Measurements from ENCODE around the gene IGLL1. TPM values are rescaled to one million over a fixed set of nuclear protein-coding genes. Genes with fewer than 3 reads are reported as not detected.
"Not testable (repeated sequence)": the region's sequence is repeated elsewhere in the genome, so short reads cannot be mapped to it uniquely, and the experiment has no call there.

The IGLL1 gene
- total RNA-seq, 1 donor from 2014 or later, result not detected

DNA sequence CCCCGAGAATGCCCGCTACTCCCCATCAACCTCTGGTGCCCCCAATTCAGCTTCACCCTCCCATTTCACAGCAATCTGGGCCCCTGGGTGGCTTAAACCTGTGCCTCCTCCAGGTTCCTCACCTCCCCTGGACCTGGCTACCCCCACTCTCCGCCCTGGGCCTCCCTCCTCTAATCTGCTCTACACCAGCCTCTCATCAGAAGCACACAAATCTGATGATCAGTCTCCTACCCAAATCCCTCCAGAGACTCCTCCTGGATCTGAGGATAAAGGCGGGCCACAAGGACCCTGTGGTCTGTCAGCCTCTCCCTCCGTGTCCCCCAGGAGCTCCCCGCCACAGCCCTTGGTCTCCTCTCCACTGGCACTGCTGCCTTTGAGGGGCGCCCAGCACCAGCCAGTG, 23.2 kb upstream of the IGLL1 start:
- DNase-seq (ENCODE audit: low read depth) (no peak), FAIRE-seq (no peak)
- Mint-ChIP-seq H3K27me3 (ENCODE audit: low read depth, unreplicated experiment) (peaks cover 22% of the 10 kb centered on the region), H3K36me3 (ENCODE audit: low read depth, unreplicated experiment) (no peaks in the 10 kb centered on the region), H3K4me3 (ENCODE audit: unreplicated experiment) (no peak overlapping the region), H3K4me1 (ENCODE audit: low read depth, unreplicated experiment) (peaks cover 6% of the 10 kb centered on the region), H3K9me3 (ENCODE audit: unreplicated experiment) (no peaks in the 10 kb centered on the region), H3K27ac (ENCODE audit: unreplicated experiment) (no peak overlapping the region)
- H3K79me2 ChIP-seq (ENCODE audit: insufficient read depth, low read length), result no peaks in the 10 kb centered on the region
- no peaks in the 10 kb centered on the region for H4K20me1 ChIP-seq (ENCODE audit: insufficient read depth, low read length)
- H3K27ac ChIP-seq (ENCODE audit: low read depth, low read length), result no peak overlapping the region
- H3K36me3 ChIP-seq (ENCODE audit: insufficient read depth, low read length), result no peaks in the 10 kb centered on the region
- H2AFZ ChIP-seq (ENCODE audit: low read depth, low read length), result no peak overlapping the region
- no peak overlapping the region for H3K9ac ChIP-seq (ENCODE audit: low read length)
- no peaks in the 10 kb centered on the region for H3K4me1 ChIP-seq (ENCODE audit: insufficient read depth, low read length)
- H3K4me3 ChIP-seq (ENCODE audit: insufficient read depth, low read depth, low read length), result no peak overlapping the region
- no peaks in the 10 kb centered on the region for H3K27me3 ChIP-seq (ENCODE audit: insufficient read depth, low read length)
- TF ChIP-seq, protein P1, sequence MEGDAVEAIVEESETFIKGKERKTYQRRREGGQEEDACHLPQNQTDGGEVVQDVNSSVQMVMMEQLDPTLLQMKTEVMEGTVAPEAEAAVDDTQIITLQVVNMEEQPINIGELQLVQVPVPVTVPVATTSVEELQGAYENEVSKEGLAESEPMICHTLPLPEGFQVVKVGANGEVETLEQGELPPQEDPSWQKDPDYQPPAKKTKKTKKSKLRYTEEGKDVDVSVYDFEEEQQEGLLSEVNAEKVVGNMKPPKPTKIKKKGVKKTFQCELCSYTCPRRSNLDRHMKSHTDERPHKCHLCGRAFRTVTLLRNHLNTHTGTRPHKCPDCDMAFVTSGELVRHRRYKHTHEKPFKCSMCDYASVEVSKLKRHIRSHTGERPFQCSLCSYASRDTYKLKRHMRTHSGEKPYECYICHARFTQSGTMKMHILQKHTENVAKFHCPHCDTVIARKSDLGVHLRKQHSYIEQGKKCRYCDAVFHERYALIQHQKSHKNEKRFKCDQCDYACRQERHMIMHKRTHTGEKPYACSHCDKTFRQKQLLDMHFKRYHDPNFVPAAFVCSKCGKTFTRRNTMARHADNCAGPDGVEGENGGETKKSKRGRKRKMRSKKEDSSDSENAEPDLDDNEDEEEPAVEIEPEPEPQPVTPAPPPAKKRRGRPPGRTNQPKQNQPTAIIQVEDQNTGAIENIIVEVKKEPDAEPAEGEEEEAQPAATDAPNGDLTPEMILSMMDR (IDR thresholded peaks at IDR 0.05; ENCODE audit: insufficient read depth, low read depth, low read length), result no peak
- no peak for TF ChIP-seq EZH2 (IDR thresholded peaks at IDR 0.05; ENCODE audit: insufficient read depth, low read length)
- no peaks in the 10 kb centered on the region for H3K9me3 ChIP-seq (ENCODE audit: insufficient read depth, low read depth, low read length)
- no peak overlapping the region for H3K4me2 ChIP-seq (ENCODE audit: low read length)

DNA sequence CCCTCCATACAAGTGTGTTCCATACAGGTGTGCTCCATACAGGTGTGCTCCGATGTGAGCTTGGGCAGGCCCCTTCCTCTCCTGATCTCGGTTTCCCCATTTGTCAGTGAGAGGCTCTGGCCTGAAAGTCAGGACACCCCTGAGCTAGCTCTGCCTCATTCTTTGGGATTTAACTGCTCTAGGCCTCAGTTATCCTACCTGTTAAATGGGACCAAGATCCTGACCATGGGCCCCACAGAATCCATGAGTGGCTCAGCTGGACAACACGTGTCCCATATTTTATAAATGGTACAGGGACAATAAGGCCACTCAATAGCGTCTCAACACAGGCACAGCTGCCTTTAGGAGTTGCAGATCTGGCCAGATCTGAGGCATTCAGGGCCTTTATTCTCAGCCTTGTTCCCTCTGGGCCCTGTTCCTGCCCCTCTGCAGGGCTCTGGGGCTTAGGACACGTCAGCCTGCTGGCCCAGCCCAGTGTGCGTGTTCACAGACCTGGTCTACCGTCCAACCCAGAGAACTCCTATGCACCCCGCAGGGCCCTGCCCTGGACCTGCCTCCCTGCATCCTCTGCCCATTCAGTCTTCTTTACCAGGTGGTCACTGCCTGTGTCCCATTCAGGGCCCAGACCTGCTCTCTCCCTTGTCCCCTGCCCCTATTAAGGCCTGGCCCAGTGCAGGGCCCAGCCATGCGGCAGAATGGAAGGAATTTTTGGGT, 18.9 kb upstream of the IGLL1 start:
- TF ChIP-seq, protein P1 (IDR thresholded peaks at IDR 0.05; ENCODE audit: insufficient read depth, low read depth, low read length), result no peak
- no peak for TF ChIP-seq EZH2 (IDR thresholded peaks at IDR 0.05; ENCODE audit: insufficient read depth, low read length)
- no peak overlapping the region for H3K9ac ChIP-seq (ENCODE audit: low read length)
- no peak overlapping the region for H3K4me2 ChIP-seq (ENCODE audit: low read length)
- H3K4me3 Mint-ChIP-seq (ENCODE audit: unreplicated experiment), result no peak overlapping the region
- H3K9me3 ChIP-seq (ENCODE audit: insufficient read depth, low read depth, low read length), result no peaks in the 10 kb centered on the region
- H3K79me2 ChIP-seq (ENCODE audit: insufficient read depth, low read length), result no peaks in the 10 kb centered on the region
- no peaks in the 10 kb centered on the region for H4K20me1 ChIP-seq (ENCODE audit: insufficient read depth, low read length)
- FAIRE-seq, result no peak
- H3K36me3 Mint-ChIP-seq (ENCODE audit: low read depth, unreplicated experiment), result no peaks in the 10 kb centered on the region
- H3K27ac ChIP-seq (ENCODE audit: low read depth, low read length), result no peak overlapping the region
- no peak overlapping the region for H3K4me3 ChIP-seq (ENCODE audit: insufficient read depth, low read depth, low read length)
- DNase-seq (ENCODE audit: low read depth), result no peak
- no peaks in the 10 kb centered on the region for H3K4me1 ChIP-seq (ENCODE audit: insufficient read depth, low read length)
- H3K9me3 Mint-ChIP-seq (ENCODE audit: unreplicated experiment), result no peaks in the 10 kb centered on the region
- no peaks in the 10 kb centered on the region for H3K36me3 ChIP-seq (ENCODE audit: insufficient read depth, low read length)
- H3K27me3 Mint-ChIP-seq (ENCODE audit: low read depth, unreplicated experiment), result peaks cover 24% of the 10 kb centered on the region
- H2AFZ ChIP-seq (ENCODE audit: low read depth, low read length), result no peak overlapping the region
- H3K27me3 ChIP-seq (ENCODE audit: insufficient read depth, low read length), result peaks cover 1% of the 10 kb centered on the region
- H3K27ac Mint-ChIP-seq (ENCODE audit: unreplicated experiment), result no peak overlapping the region
- H3K4me1 Mint-ChIP-seq (ENCODE audit: low read depth, unreplicated experiment), result peaks cover 9% of the 10 kb centered on the region

DNA sequence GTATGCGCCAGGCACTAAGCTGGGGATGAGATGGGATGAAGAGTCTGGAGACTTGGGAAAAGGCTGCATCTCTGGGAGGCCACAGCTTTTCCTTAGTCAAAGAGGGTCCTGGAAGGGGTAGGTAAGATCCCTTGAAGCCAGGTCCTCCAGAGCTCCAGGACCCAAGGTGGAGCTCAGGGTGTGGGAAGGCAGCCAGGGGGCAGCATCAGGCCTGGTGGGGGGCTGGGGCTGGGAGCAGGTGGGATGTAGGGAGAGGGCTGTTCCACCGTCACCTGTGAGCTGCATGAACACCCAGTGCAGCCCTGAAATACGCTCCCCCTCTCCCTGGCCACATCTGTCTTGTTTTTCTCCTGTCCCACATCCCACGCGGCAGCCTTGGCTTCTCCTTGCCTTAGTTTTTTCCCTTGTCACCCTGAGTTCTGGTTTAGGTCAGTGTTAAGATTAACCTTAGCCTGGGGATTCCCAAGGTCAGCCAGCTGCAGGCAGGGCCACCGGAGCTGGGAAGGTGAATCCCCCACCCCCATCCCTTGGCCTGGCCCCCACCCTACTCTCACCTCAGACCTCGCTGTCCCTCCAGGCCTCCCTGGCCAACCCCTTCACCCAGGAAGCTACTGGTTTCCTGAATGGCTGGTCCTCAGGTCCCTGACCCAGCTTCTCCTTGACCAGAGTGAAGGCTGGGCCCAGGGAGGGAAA, 17.6 kb upstream of the IGLL1 start:
- not testable (repeated sequence) for H3K4me1 Mint-ChIP-seq (ENCODE audit: low read depth, unreplicated experiment); H3K4me3 ChIP-seq (ENCODE audit: insufficient read depth, low read depth, low read length); H3K4me2 ChIP-seq (ENCODE audit: low read length); H3K36me3 ChIP-seq (ENCODE audit: insufficient read depth, low read length); H3K9me3 ChIP-seq (ENCODE audit: insufficient read depth, low read depth, low read length); H4K20me1 ChIP-seq (ENCODE audit: insufficient read depth, low read length); H3K27me3 ChIP-seq (ENCODE audit: insufficient read depth, low read length); H3K9ac ChIP-seq (ENCODE audit: low read length); FAIRE-seq; H3K4me1 ChIP-seq (ENCODE audit: insufficient read depth, low read length); DNase-seq (ENCODE audit: low read depth); H3K9me3 Mint-ChIP-seq (ENCODE audit: unreplicated experiment); H3K36me3 Mint-ChIP-seq (ENCODE audit: low read depth, unreplicated experiment); H3K4me3 Mint-ChIP-seq (ENCODE audit: unreplicated experiment); H3K79me2 ChIP-seq (ENCODE audit: insufficient read depth, low read length); H2AFZ ChIP-seq (ENCODE audit: low read depth, low read length); H3K27ac ChIP-seq (ENCODE audit: low read depth, low read length); H3K27ac Mint-ChIP-seq (ENCODE audit: unreplicated experiment)
- H3K27me3 Mint-ChIP-seq (ENCODE audit: low read depth, unreplicated experiment), result peaks cover 16% of the 10 kb centered on the region

DNA sequence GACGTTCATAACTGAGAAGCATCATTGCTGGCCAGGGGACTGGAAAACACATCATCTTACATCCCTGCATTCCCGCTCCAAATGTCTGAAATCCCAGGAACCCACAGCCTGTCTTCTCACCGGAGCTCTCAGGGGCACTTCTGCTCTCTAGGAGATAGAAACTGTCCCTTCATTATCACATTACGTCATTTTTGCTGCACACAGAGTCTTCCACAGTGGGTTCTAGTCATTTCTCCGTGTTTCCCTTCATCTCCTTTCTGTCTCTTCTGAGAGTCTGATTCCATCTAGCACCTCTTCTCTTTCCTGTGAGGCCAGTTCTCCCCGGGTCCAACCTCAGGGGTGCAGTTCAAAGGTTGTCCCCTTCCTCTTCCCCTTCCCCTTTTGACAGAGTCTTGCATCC, 15.8 kb upstream of the IGLL1 start:
- H3K36me3 Mint-ChIP-seq (ENCODE audit: low read depth, unreplicated experiment); H3K4me3 Mint-ChIP-seq (ENCODE audit: unreplicated experiment); H3K9ac ChIP-seq (ENCODE audit: low read length); H3K27me3 ChIP-seq (ENCODE audit: insufficient read depth, low read length); H3K36me3 ChIP-seq (ENCODE audit: insufficient read depth, low read length); H3K9me3 Mint-ChIP-seq (ENCODE audit: unreplicated experiment); FAIRE-seq; H3K4me1 ChIP-seq (ENCODE audit: insufficient read depth, low read length); DNase-seq (ENCODE audit: low read depth); H3K79me2 ChIP-seq (ENCODE audit: insufficient read depth, low read length); H3K9me3 ChIP-seq (ENCODE audit: insufficient read depth, low read depth, low read length); H4K20me1 ChIP-seq (ENCODE audit: insufficient read depth, low read length); H3K4me3 ChIP-seq (ENCODE audit: insufficient read depth, low read depth, low read length); H3K4me2 ChIP-seq (ENCODE audit: low read length); H3K27ac Mint-ChIP-seq (ENCODE audit: unreplicated experiment); H3K4me1 Mint-ChIP-seq (ENCODE audit: low read depth, unreplicated experiment); H3K27ac ChIP-seq (ENCODE audit: low read depth, low read length); H2AFZ ChIP-seq (ENCODE audit: low read depth, low read length): not testable (repeated sequence)
- peaks cover 19% of the 10 kb centered on the region for H3K27me3 Mint-ChIP-seq (ENCODE audit: low read depth, unreplicated experiment)
